HG02970 (cell line): ENCODE results near the gene DIAPH1.
A peak's percentile ranks its signal among the peaks of the same experiment; 100 is the strongest.

Experiments used
- ATAC-seq: cut with Tn5 transposase; IDR thresholded peaks from one replicate; pipeline ENCODE4 v1.9.1; 2021; ENCODE audit warnings: mild to moderate bottlenecking, moderate library complexity, moderate number of reproducible peaks; ENCODE audit not compliant: unreplicated experiment, low FRiP score

The DIAPH1 gene

DNA sequence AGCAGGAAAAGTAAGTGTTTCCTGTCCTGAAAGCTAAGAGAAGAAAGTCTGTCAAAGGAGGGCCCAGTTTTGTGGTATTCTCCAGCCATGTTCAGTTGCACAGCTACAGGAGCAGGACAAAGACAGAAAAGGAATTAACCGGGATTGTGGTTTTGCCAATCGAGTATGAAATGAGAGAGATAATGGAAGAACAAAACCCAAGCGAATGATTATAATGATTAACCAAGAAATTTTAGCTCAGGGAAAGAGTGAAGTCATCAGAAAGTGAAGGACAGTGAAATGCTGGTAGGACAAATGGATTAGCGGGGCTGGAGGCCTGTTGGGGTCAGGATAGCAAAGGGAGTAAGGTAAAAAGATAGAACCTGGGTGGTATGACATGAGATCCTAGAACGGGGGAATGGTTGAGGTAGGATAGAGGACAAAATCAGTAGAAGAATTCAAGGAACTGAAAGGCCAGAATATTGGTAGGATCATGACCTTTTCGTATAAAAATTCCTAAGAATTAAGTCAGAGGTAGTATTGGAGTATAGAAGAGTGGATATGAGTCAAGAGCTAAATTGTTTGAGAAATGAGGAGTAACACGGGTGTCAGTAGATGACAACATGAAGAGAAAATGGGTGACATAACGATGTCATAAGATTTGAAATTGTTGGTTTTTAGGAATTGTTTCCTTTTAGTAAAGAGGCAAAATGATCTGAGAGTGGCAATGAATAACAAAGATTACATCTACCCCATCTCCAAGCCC, 52.8 kb downstream of the DIAPH1 start:
- no peak for ATAC-seq

DNA sequence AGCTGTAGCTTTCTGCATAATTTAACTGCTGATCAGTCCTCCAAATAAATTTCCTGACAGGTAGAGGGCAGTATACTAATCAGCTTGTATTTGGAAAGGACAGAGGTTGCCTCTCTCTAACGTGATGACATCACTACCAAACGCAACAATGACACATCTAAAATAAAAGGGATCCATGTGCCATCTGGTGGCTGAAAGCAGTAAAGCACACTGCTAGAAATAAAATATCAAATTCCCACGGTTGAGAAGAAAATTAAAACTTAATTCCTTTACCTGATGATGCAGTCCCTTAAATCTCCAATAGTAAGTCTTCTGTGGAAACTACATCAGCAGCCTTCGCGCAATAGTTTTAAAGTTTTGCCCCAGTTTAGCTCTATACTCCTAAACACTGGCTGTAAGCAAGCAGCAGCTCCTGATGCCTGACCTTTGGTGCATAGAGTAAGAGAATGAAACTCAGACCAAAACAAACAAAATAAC, 54.5 kb downstream of the DIAPH1 start:
- peak; percentile 94 for ATAC-seq

DNA sequence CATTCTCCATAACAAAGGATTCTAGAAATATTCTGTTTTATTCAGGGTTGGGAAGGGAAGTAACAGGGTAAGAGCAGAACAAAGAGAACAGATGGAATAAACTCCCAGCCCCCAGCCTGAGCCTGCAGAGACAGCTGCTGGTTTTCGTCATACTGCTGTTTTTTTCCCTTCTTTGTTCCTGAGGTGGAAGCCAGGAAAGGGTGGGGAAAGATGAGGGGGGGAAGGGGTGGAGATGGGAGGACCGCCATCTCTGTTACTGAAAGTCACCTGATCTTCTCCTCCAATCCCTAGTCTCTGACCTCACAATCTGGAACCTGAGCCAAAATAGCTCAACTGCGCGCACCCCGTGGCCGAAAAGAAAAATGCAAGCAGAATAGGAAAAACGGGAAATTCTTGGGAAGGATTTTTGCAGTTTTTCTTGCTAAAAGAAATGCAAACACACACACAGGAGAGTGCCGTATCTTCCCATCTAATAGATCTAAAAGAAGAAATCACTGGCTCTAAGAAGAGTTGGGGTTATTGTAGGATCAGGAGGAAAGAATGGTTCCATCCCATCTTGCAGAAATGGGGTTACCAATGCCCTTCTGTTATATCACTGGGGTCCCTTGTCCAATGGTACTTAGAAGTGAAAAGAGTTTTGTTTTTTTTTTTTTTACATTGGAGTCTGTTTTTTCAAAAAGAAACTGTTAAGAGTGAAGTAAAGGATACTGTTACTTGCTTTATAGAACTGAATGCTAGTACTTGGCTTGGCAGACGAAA, 57.9 kb downstream of the DIAPH1 start:
- ATAC-seq = no peak

DNA sequence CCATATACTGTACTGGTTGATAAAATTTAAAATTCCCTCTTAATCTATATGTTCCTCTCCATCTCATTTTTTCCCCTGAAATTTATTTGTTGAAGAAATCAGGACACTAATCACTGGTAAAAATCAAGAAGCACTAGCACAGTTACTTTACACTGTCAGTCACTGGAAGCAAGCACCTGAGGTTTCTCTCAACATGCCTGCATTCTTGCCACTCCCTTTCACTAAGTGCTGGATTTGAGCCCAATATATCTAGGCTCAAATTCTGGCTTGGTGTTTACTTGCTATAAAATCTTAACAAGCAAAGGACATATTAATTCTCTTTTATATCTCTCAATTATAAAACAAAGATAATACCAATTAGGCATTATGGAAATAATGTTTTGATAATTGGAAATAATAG, 58.6 kb downstream of the DIAPH1 start:
- ATAC-seq = no peak

DNA sequence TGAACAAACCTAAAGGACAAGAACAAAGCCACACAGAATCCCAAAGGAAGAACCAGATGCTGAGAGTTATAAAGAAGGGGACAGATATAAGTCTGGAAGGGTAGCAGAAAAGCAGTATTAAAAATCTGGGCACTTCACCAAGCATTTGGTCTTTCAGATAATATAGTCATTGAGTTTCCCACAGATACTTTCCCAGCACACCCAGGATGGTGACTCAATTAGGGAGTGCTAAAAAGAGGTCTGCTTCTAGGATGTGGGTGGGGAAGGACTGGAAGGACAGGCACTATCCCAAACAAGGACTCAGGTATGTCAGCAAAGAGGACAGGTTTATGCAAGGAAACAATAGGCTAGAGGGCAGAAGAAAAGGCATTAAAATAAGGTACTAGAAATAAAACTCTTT, 59.3 kb downstream of the DIAPH1 start:
- ATAC-seq = no peak

DNA sequence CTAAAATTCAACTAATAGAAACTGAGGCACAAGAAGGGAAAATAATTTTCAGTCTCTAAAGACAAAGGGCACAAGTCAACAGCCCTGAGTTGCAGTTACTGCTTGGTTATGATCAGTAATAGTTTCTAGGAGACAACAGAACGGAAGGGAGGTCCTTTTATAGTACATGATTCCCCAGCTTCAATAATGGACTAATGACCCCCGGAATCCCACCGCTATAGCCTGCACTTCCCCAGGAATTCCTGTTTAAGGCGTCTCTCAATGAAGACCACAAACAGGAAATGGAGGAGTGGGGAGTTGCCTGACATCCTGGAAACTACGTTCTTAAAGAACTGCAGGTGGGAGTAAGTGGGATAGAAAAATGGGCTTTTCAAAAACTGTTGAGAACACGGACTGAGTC, 60.6 kb downstream of the DIAPH1 start:
- no peak for ATAC-seq

DNA sequence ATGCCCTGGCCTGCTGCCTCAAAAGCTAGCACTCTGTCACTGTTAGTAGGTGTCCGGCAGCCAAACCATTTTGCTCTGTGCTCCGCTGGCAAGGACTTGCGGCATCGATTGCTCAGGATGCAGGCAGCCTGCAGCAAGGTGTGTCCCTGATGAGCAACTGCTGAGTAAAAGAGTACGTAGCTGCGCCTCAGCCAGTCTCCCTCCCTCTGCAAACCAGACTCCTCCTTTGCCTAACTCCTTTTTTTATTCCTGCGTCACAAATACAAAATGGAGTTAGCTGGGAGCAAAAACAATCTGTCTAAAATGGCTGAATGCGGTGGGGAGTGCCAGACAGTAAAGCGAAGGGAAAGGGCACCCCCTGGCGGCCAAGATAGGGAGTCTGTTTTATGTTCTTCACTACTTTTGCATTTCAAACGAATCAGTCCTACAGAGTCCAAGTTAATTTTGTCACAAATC, 61.1 kb downstream of the DIAPH1 start:
- peak; percentile 62 for ATAC-seq

DNA sequence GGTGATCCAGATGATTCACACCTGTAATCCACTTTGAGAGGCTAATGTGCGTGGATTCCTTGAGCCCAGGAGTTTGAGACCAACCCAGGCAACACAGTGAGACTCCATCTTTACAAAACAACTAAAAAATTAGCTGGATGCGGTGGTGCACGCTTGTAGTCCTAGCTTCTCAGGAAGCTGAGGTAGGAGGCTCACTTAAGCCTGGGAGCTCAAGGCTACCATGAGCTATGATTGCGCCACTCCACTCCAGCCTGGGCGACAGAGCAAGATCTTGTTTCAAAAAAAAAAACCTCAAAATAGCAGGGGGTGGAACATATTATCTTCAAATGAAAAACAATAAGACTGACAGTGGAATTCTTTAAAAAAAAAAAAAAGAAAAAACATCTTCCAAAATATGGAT, 70.9 kb downstream of the DIAPH1 start:
- no peak for ATAC-seq

DNA sequence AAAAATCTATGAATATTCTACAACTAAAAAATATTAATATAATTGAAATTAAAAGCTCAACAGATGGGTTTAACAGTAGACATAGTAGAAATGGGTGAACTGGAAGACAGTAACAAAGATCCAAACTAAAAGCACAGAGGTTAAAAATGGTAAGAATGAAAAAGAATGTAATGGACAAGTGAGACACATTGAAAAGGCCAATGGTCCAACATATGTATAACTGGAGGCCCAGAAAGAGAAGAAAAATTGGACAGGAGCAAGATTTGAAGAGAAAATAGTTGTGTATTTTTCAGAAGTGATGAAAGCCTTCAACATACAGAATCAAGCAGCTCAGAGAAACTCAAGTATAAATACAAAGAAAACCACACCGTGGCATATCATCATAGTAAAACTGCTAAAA, 71.3 kb downstream of the DIAPH1 start:
- no peak for ATAC-seq

DNA sequence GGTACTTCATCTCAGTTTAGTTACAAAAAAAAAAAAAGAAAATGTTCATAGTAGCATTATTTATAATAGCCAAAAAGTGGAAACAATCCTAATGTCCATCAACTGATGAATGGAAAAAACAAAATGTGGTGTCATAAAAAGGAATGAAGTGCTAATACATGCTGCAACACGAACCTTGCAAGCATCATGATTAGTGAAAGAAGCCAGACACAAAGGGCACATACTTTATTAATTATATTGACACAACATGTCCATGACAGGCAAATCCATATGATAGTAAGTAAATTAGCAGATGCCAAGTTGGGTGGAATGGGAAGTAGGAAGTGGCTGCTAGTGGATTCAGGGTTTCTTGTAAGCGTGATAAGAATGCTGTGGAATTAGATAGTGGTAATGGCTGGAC, 75.7 kb downstream of the DIAPH1 start:
- ATAC-seq = no peak

DNA sequence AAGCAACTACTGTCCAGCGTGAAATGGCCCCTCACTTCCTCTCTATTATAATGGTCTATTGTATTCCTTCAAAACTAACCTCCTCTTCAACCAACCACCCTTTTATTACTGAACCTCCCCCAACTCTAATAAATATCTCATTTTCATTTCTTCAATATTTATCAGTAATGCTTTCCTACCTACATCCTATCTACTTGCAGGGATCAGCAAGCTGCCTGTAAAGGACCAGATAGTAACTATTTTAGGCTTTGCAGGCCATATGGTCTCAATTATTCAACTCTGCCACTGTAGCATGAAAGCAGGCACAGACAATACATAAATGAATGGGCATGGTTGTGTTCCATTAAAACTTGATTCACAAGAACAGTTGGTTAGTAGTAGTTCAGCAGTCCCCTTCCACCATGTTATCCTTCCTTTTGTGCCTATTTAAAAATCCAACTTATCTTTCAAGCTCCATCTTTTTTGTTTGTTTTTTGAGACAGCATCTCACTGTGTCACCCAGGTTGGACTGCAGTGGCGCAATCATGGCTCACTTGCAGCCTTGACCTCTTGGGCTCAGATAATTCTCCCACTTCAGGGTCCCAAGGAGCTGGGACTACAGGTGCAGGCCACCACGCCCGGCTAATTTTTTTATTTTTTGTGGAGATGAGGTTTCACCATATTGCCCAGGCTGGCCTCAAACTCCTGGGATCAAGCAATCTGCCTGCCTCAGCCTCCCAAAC, 84.1 kb downstream of the DIAPH1 start:
- ATAC-seq = no peak

DNA sequence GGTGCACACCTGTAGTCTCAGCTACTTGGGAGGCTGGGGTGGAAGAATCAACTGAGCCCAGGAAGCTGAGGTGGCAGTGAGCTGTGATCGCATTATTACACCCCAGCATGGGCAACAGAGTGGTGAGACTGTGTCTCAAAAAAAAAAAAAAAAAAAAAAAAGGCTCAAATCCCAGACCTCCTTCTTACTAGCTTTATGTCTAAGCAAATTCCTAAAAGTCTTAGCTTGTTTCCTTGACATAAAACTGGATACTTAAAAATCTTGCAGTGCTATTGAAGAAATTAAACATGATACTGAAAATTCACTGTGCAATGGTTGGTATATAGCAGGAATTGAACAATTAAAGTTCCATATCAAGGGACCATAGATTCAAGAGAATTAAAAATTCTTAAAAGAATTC, 84.9 kb downstream of the DIAPH1 start:
- no peak for ATAC-seq

DNA sequence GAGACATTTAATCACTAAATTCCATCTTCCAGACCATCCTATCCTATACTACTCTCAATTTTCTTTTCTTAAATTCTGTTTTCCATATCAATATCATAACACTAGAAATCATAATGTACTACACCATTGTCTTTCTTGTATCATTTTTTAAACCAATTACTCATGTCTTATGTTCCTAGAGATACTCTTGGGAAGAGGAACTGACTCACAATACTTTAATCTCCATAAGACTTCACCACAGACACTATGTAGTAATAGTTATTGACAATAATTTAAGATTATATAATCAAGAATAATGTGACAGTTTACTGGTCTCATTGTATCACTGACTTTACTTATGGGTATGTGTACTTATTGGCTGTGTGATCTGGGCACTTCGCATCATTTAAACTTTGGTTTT, 86.1 kb downstream of the DIAPH1 start:
- ATAC-seq = no peak

DNA sequence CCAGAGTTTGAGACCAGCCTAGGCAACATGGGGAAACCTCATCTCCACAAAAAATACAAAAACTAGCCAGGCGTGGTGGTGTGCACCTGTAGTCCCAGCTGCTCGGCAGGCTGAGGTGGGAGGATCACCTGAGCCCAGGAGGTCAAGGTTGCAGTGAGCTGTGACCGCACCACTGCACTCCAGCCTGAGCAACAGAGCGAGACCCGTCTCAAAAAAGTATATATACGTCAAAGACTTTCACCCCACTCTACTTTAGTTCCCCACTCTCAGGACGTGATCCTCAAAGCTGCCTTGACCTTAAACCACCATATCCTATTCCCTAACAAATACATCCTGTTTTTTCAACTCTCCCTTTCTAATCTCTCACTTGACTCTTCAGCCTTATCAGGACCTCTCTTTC, 88.9 kb downstream of the DIAPH1 start:
- ATAC-seq = no peak

DNA sequence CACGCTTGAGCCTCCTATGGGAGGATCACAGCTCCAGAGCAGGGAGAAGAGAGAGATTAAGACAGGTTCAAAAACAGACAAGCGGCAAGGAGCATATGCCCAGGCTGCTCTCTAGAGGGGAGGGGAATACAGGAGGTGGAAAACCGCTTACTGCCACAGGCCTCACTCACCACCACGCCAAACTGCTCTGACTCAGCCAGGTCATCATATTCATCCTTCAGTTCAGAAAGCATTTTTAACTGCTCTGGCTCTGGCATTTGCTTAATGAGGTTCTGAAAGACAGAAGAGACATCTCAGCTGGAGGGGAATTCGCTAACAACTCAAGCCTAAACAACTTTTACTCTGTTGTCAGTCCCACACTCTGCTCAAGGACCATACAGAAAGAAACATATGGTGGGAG, 89.8 kb downstream of the DIAPH1 start:
- no peak for ATAC-seq

DNA sequence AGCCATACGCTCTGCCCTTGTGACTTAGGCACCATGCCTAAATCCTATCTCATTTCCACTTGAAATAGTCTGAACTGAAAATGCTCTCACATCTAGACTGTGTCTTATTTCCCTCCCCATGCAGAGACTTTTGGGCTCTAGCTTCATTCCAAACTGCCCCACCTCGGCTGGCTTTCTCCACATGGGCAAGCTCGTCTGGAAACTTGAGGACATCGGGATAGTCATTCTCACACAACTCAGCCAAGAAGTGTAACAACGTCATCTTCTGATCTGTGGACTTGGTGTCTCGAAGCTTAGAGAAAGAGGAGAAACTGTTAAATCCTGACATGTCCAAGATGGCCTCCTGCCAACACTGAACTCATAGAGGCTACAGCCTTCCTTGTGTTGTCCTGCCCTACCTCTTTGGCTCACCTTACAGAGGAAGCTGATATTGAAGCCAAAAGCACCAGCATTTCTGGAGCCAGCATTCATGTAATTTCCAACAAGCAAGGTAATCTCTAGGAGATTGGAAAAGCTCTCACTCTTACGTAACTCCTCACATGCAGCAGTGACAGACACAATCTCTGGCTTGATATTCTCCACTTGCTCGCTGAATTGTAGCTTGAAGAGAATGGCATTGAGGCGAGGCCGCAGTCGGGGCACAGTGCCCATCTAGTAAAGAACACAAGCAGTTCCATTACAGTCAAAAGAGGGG, 90.4 kb downstream of the DIAPH1 start:
- no peak for ATAC-seq

DNA sequence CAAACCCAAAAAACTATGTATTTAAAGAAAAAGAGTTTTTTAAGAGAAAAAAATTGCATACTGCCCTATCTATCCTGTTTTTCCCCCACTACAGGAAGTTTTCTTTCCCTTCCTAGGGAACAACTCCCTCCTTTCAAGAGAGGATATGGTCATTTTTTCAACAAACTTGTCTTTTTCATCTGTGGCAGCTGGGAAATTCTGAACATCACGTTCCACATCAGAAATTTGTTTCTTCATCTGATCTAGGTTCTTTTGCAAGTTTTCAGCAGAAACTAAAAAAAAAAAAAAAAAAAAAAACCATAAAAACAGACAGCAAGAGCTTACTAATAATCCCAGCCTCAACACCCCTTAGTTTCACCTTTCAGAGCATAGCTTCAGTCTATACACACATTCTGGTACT, 91.4 kb downstream of the DIAPH1 start:
- no peak for ATAC-seq

DNA sequence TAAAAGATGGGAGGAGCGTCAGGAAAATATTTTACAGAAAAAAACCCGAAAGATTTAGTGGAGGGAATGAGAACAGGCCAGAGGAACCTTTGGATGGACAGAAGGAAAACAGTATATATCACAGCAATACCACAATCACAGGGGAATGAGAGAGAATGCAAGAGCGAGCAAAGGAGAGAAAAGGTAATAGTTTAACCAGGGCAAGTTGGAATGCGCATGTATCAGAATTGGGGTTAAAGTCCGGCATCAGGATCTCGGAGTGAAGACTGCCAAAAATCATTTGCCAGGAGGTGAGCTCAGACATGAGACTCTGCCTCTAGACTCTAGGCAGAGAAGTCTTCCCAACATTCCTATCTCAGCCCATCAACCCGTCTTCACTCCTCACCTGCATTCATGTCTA, 93.1 kb downstream of the DIAPH1 start:
- ATAC-seq = no peak

DNA sequence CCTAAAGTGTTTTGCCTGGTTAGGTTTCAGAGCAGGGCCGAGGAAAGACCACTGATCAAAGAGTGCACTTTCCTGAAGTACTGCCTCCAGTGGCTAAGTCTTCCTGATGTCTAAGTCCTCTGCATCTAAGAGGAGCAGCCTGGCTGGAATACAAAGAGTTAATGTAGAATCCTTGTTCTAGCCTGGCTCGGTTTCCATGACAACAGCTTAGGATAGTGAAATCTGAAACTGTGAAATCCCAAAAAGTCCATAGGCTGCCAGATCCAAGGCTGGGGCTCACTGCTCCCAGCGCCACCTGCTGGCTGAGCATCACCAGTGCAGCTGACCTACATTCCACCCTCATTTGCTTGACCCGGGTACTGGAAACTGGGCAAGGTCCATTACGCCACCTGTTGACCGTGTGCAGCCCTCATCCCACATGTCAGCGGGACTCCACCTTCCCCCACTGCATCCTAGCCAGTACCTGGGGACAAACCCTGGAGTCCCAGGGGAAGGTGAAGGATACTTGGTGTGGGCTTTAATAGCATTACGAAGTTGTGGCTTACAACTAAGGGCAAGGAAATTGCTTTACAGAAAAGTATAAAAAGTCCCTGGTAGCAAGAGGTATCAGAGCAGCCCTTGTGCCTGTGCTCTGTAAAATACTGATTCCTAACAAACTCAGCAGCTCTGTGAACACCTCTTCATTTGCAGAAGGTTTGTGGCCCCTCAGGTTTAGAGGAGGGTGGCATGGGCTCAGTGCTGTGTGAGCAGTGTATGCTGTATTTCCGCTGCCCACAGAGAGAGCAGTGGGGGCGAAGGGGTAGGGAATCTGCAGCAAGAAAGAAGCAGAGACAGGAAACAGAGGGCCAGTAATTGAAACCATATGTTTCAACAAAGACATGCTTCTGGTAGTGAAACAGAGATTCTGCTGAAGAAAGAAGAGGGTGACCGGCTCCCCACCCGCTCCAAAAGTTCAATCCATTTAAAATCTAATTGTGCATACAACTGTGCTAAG, 93.9 kb downstream of the DIAPH1 start:
- ATAC-seq = peak; percentile 68
